NCI-H1092 treated with DMSO at 0.1 percent for 48 hours (cell line): ENCODE data around the gene PTPN14.
A peak's percentile ranks its signal among the peaks of the same experiment; 100 is the strongest.
"Not testable (repeated sequence)": the region's sequence is repeated elsewhere in the genome, so short reads cannot be mapped to it uniquely, and the experiment has no call there.

Experiments used
- DNase-seq: peaks from one replicate; lab custom pipeline; 2025; lab: John Stamatoyannopoulos, UW

The PTPN14 gene

GRCh38 chr1:214541693-214542092 is 9.7 kb downstream of the PTPN14 start:
- DNase-seq: peak; percentile 15

GRCh38 chr1:214541206-214541605 is 10.2 kb downstream of the PTPN14 start:
- DNase-seq: no peak

DNA sequence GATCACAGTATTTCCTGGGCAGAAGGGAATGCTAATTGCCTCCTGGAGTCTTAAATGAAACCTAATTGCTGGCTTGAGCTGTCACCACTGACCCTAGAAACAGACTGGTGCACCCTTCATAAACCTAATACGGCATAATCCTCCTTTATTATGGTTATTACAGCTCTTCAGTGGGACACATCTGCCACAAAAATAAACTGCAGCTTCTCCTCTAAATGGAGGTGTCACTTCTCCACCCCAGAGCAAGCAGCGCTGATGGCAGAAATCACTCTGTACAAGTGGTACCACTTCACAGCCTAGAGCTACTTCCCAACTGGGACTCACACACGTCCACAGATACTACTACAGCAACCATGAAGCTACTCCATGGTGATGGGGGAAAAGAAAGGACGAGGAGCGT is 11.1 kb downstream of the PTPN14 start:
- DNase-seq: peak; percentile 70

GRCh38 chr1:214538496-214538895 is 12.9 kb downstream of the PTPN14 start:
- no peak for DNase-seq

GRCh38 chr1:214537872-214538473 is 13.4 kb downstream of the PTPN14 start:
- no peak for DNase-seq

DNA sequence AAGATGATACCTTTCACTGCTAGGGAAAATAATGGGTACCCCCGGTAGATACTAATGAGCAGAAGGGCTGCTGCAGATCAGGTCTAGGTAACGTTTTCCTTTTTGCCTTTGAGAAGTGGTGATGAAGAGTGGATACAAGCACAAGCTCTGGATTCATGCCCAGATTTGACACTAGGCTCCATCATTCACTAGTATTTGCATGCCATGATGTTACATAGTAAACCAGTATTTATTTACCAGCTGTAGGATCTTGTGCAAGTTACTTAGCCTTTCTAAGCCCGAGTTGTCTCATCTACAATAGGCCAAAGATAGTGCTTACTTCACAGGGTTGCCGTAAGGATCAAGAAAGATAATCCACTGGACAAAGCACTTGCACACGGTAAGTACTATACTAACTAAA is 14.2 kb downstream of the PTPN14 start:
- DNase-seq: peak; percentile 67

- no peak for DNase-seq
These were observed 19.3 kb downstream of the PTPN14 start for GRCh38 chr1:214532070-214532469.

GRCh38 chr1:214525535-214526019 is 25.8 kb downstream of the PTPN14 start:
- no peak for DNase-seq

DNA sequence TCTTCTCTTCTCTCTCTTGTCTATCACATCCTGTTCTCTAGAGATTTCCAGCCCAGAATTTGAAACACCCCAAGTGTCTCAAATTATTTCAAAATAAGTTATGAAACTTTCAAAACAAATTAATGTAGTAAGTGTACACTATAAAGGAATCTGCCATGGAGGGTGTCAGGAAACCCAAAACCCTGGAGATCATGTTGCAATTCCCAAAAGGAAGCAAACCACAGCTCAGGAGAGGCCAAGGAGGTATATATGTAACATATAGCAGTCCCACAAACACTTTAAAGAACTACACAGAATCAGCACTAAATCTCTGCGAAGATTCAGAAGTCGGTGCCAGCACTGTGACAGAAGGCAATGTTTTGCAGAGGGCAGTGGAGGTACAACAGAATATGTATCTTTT is 26.6 kb downstream of the PTPN14 start:
- no peak for DNase-seq

- no peak for DNase-seq
These were observed 28.1 kb downstream of the PTPN14 start for GRCh38 chr1:214523124-214523824.

DNA sequence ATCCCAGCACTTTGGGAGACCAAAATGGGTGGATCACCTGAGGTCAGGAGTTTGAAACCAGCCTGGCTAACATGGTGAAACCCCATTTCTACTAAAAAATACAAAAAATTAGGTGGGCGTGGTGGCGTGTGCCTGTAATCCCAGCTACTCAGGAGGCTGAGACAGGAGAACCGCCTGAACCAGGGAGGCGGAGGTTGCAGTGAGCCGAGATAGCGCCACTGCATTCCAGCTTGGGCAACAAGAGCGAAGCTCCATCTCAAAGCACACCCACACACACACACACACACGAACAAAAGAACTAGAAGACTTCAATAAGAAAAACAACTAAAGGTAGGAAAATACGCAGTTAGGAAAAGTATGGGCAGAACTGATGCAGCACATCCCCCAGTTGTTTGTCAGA is 29.9 kb downstream of the PTPN14 start:
- not testable (repeated sequence) for DNase-seq

GRCh38 chr1:214520544-214521165 is 30.7 kb downstream of the PTPN14 start:
- DNase-seq: no peak

DNA sequence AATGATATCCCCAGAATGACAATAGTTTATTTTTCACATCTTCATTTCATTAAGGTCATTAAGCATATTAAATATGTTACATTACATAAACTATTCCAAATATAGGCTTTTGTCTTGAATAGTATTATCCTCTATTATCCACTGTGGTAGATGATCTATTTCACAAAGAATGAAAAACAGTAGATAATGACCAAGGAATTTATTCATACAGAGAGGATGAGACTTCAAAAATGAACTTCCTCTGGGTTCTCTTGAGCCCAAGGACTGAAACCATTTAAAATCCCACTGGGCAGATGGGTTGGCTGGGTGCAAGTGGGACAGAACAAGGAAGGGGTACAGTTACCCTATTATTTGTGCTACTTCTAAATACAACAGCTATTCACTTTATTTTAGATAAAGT is 33.0 kb downstream of the PTPN14 start:
- DNase-seq: no peak

DNA sequence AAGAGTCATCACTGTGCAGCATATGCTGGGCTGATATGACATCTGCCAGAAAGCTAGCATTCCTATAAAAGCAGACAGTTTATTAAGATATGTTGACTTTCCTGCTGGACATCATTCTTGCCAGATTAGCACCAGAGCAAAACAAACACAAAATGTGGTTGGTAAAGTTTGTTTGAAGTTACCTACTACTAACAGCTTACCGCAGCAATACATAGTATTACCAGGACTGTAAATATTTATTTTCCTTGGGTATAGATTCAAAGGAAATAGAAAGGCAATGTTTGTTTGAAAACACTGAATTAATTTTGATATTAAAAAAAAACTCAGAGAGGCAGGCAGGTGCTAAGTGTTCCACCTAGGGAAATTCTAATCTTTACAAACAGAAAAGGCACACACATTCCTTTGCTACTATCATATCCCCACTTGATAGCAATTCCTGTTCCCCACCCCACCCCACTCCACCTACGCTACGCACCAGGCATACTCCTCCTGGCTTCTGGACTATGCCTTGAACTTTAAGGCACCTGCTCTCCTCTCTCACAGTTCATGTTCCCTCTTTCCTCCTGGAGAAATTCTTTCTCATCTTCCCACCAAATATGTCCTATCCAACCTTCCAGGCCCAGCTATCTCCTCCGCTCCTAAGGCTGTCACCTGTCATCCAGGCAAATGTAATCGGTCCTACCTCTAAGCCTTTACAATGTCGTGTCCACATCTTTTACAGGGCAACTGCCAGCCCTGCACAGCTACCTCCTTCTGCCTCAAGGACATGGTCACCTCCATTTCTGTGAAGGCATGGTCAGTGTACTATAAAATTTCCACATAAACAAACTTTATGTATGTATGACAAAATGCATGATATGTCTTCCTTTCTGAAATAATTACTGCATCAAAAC is 34.7 kb downstream of the PTPN14 start:
- no peak for DNase-seq

GRCh38 chr1:214515544-214516433 is 35.6 kb downstream of the PTPN14 start:
- DNase-seq: no peak

GRCh38 chr1:214514819-214515383 is 36.5 kb downstream of the PTPN14 start:
- DNase-seq: no peak

DNA sequence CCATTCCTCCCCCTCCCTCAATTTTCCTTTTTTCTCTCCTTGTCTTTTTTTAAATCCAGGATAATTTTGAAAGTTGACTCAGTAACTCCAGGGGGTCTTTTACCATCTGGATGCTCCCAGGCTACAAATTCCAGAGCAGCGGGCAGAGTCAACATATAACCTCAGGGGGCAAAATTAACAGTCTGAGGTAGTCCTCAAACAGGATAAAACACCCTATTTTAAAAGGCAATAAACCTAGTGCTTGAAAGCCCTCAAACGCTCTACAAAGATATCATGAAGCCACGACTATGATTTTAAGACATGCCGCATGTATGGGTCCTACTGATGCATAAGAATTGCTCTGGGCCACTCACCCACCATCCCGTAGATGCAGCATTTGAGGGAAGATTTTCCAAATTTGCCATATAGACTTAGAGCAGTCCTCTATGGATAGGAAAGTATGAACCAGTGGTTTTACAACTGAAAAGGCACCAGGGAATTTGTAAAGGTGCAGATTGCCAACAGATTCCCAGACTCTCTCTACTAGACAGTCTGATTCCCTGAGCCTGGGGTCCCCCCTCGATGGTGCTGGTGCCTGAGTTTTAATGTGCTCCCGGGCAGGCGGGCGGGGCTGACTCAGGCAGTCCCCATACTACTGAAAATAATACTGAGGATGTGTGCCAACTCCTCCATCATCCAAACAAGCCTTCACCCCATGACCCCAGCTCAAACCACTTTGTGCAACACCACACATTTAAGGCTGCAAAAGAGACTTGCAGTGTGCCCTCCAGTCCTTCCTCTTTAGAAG is 37.2 kb downstream of the PTPN14 start:
- peak; percentile 17 for DNase-seq

DNA sequence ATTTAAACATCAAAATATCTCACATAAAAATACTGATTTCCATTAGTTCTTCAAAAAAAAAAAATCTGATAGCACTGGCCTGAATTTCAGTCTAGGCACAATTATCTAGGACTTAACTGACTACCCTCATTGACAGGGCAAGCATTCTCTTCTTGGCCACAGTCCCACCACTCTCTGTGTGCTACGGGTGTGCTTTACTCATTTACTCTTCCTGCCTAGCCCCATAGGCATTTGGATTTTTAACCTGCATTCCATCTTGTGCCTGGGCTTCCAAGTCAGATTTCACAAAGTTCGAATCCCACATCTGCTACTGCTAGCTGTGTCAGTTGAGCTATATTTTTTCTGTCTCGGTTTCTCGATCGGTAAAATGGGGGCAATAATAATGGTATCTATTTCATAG is 38.0 kb downstream of the PTPN14 start:
- no peak for DNase-seq

GRCh38 chr1:214511639-214511998 is 39.8 kb downstream of the PTPN14 start:
- no peak for DNase-seq
